DMS153 treated with DMSO at 0.1 percent for 48 hours (cell line): ENCODE measurements around the gene TTC7B.

Experiments
- DNase-seq: peaks from one replicate; lab custom pipeline; 2025; ENCODE audit not compliant: unreplicated experiment; lab: John Stamatoyannopoulos, UW

TTC7B gene

DNA sequence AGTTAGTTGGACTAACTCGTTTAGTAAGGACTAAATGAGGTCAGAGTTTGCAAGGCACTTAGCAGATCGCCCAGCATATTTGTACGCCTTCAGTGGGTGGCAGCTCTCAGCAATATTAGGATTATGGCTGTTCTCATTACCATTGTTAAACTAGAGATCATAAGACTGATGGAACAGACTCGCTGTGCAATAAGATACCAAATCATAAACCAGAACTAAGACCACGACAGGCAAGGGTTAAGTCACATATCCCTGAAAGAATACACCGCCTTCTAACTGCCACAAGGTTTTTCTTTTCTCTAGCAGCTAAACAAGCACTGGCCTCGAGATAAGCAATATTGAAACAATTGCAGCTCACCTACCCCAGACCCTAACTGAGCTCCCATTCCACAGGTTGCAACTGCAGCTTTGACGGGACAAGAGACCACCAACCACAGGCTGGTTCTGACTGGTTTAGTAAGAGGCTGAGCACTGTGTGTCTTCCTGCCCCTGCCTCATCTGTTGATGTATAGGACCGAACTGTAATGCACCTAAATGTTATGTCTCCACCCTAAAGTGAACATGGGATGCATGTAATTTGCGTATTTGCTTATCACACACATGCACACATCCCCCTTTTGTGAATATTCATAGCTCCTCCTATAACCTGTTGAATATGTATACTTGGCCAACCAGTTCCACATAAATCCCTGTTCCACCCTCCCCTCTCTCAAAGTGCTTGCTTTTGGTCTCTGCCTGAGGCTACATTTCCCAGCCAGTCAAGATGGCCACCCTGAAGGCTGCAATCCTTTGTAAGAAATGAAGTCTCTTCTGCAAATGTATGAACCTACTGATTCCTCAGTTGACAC, 266.2 kb downstream of the TTC7B start:
- no peak for DNase-seq

DNA sequence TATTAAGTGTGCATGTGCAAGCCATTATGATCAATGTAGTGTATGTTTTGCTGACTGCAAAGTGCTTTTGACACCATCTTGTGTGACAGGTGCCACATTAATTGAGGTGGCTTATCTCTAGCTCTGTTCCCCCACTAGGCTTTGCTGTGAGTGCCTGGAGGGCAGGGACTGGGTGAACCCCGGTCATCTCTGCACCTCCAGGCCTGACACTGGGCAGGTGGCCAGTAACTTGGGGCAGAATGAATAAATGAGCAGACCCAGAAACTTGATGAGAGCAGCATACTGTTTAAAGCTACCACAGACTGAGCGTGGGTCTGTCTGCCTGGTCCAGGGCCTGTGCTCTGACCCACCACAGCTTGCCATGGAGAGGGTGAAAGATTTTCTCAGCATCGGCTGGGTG, 267.8 kb downstream of the TTC7B start:
- DNase-seq: no peak

DNA sequence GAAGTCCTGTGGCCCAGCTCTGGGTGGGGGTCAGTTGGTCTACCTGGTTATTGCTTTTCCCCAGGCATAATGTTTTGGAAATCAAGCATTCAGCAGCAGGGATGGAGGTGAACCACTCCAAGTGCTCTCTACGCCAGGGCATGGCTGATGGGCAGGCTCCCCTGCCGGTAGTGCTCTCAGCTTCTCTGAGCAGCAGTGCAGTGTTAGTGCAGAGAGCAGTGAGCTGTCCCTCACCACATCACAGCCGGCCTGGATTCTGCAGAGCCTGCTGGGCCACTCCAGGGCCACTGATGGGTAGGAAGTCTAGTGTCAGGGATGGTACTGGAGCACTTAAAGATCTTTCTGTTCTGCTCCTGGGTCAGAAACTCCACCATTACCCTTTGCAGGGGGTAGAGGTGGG, 268.3 kb downstream of the TTC7B start:
- DNase-seq: no peak

DNA sequence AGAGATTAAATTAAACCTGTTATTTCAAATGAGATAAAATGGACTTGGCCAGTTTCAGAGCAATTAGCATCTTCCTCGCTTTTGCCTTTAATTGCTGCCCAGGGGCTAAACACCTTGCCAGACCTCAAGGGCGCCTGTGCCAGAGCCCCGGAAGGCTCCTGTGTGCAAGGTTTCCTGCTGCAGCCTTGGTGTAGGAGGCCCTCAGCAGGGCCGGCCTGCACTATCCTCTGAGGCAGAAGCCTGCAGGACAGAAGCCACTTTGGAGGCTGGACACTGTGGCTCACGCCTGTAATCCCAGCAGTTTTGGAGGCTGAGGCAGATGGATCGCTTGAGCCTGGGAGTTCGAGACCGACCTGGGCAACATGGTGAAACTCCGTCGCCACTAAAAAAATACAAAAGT, 269.0 kb downstream of the TTC7B start:
- no peak for DNase-seq

DNA sequence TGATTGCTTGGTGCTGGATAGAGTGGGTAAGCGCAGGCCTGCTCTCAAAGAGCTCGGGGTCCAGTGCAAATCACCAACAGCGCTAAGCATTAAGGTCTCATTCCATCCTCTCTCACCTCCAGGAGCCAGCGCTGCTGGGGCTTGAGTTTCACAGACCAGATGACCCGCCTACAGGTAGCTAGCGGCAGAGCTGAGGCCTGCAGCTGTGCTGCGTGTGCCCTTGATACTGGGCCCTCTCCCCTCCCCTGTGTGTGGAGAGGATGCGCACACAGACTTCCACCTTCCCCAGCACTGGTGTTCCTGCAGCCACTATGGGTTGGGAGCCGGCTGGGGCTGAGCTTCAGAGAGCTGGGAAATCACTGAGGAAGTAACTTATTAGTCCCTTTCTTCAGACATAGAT, 269.5 kb downstream of the TTC7B start:
- no peak for DNase-seq

DNA sequence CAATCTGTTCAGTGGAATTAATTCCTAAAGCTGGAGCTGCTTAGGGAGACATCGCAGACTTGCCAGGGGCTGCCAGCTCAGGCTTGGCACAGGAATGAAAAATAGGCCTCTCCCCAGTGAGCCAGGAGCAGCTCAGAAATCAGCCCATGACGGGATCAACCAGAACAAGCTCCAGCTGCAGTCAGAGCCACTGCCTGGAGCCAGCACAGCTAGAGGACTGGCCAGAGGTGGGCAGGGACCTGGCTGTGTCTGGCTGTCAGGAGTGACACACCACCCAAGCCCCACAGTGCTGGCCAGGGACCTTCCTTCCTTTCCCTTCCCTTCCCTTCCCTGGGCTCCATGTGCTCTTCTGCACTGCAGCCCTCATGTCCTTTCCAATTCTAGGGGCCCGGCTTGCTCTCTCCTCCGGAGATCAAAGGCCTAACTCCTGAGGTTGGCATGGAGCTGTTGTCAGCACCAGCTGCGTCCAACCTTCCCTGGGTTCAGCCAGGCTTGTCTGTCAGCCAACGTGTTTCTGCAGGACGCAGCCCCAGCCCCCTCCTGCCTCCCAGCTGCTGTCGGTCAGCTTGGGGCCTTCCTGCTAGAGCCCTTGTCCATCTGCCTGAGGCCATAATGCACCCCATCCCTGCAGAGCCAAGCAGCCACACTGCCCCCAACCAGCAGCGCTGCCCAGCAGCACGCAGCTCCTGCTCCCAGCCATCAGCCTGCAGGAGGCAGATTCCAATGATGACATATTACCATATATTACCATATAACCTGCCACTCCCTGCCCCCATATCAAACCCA, 270.1 kb downstream of the TTC7B start:
- no peak for DNase-seq

DNA sequence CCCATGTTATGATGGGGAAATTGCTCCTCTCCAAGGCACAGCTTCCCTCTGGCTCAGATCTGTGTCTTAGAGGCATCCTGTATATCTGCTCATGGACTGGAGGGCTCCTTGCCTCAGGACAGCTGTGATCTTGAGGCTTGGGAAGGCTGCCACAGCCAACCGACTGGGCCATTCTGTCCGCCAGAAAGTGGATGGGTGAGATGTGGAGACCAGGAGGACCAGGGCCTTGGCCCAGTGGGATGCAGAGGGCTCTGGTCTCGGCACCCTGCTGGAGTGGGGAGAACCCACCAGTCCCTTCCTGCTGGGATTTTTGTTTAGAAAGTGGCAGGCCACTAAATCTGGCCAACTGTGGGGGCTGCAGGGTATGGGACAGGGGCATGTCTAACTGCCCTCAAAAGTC, 270.8 kb downstream of the TTC7B start:
- no peak for DNase-seq

DNA sequence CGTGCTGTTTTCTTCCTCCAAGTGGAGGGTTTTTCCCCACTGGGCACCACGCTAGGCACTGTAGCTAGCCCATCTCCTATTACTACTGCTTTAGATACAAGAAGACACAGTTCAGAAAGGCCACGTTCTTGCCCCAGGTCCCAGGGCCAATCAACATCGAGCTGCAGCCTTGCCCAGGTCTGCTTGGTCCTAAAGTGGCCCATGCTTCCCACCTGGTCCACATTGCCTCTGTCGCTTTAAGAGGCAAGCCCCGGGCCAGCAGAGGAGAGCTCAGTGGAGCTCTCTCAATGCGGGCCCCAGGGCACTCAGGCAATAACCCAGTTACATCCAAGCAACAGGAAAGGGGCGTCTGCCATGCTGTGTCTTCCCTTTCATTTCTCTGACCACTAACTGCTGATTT, 271.3 kb downstream of the TTC7B start:
- no peak for DNase-seq

DNA sequence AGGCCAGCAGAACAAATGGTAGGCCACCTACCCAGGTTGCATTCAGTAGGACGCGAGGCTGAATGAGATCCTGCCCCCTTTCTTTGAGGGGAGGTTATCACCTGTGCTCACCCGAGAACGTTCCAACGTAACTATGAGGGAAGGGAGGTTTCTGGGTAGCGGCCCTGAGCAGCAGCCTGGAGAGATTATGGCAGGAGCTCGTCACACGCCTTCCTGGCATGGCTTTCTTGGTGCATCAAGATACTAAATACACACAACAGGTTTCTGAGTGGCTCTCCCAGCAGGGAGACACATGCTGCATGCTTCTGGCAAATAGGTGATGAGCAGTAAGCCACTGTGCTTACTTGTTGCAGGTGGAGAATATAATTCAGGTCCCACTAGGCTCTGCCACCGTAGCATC, 271.7 kb downstream of the TTC7B start:
- DNase-seq: no peak

DNA sequence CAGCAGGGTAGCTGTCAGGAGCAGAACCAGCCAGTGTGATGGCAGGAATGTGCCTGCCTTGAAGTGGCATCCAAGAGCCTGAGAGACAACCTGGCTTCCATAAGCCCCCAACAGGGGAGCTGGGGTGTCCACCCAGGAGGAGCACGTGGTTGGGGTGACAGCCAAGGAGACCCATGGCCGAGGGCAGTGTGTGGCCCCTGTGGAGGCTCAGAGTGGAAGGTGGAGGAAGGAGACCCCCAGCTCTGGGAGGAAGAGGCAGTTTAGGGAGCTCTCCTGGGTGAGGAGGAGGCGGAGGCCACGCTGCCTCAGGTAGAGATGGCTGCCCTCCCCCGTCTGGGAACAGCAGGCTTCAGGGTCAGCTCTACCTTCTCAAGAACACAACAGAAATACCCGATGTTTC, 272.4 kb downstream of the TTC7B start:
- no peak for DNase-seq

DNA sequence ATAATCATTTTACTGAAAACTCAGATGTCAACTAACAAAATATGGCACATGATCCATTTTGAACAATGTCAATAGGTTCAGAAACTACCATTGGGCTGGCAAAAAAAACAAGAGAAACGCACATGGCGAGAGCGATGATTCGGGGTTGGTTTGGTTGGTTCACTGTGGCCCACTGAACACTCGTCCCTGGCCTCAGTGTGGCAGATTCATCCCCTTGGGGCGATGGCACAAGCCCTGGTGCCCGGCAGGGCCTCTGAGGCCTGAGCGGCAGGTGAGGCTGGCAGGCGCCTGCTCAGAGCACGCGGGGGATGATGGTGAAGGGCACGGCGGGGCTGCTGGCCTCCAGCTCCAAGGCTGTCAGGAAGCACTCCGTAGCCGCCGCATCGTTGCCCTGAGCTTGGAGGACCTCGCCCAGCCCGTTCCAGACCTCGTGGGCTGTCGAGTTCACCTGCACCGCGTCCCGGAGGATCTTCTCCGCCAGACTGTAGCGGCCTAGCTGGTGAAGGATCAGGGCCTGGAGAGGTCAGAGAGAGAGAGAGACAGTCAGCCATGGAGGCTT, 275.1 kb downstream of the TTC7B start:
- no peak for DNase-seq

DNA sequence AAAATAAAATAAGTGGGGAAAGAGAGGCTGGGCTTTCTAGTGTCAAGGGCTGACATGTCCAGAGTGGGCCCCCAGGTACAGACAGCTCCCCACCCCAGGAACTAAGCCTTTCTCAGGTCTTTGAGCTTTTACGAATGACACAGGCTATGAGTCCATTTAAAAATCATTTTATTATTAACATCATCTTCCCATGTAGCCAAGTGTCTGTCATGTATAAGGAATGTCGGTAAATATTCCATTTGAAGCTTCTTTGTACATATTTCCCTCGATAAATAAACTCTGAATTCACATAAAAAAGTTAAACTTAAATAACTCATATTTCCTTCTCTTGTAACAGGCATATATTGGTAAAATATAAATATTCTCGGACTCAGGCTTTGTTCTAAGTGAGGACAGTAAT, 275.8 kb downstream of the TTC7B start:
- DNase-seq: no peak

DNA sequence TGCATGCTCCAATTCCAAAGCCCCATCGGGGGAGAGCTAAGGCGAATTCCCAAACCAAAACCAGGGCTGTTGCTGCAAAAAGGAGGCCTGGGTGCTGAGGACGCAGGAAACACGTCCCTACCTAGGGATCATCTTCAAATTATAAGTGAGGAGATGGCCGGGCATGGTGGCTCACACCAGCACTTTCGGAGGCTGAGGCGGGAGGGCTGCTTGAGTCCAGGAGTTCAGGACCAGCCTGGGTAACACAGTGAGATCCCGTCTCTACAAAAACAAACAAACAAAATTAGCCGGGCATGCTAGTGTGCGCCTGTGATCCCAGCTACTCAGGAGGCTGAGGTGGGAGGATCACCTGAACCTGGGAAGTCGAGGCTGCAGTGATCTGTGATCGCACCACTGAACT, 276.2 kb downstream of the TTC7B start:
- DNase-seq: no peak

DNA sequence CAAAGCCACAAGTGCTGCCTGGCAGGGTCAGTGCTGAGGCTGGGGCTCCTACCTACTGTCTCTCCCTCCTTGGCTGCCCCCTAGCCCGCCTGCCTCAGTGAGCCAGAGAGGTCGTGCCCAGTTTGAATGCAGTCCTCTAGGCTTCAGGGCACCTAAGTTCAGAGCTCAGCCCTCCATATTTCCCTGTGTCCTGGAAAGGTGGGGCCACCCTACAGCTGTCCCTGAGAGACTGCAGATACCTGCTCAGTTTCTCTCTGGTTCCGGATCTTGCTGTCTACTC, 276.8 kb downstream of the TTC7B start:
- no peak for DNase-seq

DNA sequence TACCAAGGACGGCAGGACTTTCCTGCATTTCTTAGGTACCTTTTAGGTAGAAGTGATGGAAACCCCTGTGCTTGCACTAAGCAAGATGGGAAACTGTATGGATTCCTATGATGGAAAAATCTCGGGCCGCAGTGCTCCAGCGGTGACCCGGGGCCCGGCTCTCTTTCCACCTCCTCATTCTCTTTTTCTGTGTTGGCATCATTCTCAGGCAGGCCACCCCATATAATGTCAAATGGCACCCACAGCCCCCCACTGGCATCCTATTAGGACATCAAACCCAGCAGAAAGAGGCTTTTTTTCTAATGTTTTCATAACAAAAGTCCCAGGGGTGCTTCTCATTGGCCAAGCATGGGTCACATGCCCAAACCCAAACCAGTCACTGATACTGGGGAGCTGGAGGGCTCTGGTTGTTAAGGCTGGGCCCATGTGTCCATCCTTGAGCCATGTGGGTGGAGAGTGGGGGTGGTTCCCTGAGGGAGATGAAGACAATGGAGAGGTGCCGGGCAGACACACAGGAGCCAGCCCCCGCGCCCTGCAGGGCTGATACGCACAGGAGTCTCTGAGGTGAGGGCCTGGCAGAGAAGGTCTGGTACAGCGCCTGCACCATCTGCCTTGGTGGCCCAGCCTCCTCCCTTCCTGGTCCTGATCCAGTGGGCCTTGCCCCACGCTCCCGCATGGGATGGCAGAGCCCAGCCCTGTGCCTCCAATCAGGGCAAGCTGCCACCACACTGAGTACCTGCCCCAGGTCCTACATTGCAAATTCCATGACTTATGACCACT, 277.3 kb downstream of the TTC7B start:
- no peak for DNase-seq

DNA sequence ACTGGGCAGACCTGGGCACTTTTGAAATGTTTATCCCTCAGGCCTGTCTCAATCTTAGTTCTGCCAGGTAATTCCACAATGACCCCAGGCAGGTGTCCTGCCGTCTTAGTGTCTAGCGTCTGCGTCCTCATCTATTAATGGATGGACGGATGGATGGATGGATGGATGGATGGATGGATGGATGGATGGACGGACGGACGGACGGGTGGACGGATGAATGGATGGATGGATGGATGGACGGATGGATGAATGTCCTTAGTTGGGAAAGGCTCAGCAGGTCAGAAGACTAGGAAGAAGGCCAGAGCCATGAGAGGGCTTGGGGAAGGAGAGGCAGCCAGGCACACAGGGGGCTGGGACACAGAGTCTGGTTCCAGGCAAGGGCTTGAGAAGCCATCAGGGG, 278.1 kb downstream of the TTC7B start:
- DNase-seq: no peak

DNA sequence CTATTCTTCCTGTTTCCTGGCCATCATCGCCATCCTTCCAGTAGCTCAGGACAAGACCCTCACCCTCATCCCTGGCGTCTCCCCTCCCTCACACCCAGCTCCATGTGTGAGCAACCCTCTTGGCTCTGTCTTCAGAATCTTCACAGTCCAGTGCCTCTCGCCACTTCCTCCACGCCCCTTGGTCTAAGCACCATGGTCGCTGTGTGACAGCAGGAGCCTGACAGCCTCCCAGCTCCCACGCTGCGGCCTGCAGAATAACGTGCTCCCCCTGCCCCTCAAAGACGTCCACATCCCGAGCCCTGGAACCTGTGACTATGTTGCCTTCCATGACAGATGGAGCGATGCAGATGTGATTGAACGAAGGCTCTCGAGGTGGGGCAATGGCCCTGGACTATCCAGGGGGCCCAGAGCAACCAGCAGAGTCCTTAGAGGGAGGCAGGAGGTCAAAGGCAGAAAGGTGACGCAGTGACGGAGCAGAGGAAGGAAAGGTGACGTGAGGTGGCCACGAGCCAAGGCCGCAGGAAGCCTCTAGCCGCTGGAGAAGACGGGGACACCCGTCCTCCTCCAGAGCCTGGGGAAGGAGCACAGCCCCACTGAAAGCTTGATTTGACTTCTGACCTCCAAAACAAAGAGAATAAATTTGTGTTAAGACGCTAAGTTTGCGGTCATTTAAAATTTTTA, 279.6 kb downstream of the TTC7B start:
- no peak for DNase-seq

DNA sequence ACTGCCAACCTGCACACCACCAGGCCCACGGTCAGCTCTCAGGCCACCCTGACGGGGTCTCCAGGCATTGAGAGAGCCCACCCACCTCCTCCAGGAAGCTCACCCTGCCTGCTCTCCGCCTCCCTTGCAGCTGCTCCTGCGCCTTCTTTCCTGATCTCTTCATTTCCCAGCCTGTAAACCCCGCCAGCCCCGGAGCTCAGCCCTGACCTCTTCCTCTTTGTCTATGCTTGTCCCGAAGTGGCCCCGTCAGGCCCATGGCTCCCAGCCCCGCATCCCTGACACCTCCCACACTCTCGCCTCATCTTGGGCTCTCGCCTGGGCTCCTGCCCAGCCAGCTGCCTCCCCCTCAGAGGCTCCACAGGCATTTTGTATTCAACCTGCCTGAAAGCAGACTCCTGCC, 280.1 kb downstream of the TTC7B start:
- DNase-seq: no peak

DNA sequence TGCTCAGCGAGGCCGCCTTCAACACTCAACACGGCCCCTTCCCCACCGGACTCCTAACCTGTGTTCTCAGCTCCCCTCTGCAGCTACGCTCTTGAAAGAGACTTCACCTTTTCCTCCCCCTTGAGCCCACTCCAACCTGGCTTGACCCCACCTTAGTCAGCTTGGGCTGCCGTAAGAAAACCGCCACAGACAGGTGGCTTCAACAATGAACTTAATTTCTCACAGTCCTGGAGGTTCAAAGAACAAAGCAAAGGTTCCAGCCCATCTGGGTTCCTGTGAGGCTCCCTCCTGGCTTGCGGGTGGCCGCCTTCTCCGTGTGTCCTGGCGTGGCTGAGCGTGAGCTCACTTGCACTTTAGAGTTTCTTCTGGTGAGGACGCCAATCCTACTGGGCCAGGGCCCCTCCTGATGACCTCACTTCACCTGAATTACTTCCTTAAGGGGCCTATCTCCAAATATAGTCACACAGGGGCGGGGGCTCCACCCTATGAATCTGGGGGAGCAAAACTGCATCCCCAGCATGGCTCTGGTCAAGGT, 280.6 kb downstream of the TTC7B start:
- DNase-seq: no peak

DNA sequence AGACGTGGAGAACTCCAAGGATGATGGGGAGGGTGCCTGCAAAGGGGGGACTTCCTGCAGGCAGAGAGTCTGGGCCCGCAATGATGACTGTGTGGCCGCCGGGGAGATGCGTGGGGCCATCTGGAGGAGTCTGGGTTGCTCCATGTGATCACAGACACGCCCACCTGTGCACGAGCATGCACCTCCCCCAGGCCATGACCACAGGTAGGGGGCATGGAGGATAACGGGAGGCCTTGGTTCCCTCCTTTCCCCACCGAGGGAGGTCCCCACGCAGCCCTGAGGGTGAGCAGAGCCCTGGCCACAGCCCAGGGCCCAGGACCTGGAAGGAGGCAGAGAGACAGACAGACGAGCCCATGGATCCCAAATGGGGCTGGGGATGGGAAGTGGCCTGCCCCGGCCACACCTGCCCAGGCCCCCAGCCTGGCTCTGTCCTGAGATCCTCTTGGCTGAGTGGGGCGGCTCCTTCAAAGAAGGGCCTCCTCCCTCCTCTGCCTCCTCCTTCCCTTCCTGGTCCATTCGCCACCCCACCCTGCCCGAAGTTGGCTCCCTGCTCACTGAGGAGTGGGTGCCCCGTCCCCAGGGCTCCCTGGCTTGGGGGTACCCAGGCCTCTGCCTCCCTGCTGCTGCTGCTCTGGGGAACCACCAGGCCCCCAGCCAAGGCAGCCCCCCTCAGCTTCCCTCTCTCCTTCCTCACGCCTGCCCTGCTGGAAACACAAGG, 281.2 kb downstream of the TTC7B start:
- no peak for DNase-seq
